ENCODE data around the gene CEP44.

The CEP44 gene

GRCh38 chr4:174318829-174319764 lies 35.4 kb downstream of the CEP44 start:
- TF ChIP-seq CTCF (IDR thresholded peaks at IDR 0.05; ENCODE audit: low read depth, low read length, missing control alignments), result peak; percentile 41
- H3K4me3 ChIP-seq (replicated peaks; ENCODE audit: low read depth, low read length), result no peak overlapping the region
- DNase-seq (ENCODE audit: extremely low read depth, low read depth), result no peak

- no peak for DNase-seq (ENCODE audit: extremely low read depth, low read depth)
- H3K4me3 ChIP-seq (replicated peaks; ENCODE audit: low read depth, low read length), result no peak overlapping the region
- no peak for TF ChIP-seq CTCF (IDR thresholded peaks at IDR 0.05; ENCODE audit: low read depth, low read length, missing control alignments)
These were observed 36.9 kb downstream of the CEP44 start for GRCh38 chr4:174320494-174321199.

DNA sequence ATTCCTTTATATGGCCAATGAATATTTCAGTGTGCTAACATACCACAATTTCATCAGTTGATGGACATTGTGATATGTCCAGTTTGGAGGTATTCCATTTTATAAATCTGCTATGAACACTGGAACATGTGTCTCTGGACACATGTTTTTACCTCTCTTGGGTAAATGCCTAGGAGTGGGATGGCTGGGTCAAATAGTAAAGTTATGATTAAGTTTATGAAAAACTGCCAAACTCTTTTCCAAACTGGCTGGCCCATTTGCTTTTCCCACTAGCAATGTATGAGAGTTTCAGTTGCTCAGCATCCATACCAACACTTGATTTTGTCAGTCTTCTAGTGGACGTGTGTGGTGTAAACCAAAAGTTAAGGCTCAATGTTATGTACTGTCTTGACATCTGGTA lies 40.5 kb downstream of the CEP44 start:
- TF ChIP-seq CTCF (IDR thresholded peaks at IDR 0.05; ENCODE audit: low read depth, low read length, missing control alignments), result no peak
- DNase-seq (ENCODE audit: extremely low read depth, low read depth), result no peak
- H3K4me3 ChIP-seq (replicated peaks; ENCODE audit: low read depth, low read length), result no peak overlapping the region

GRCh38 chr4:174324725-174325124 lies 41.0 kb downstream of the CEP44 start:
- DNase-seq (ENCODE audit: extremely low read depth, low read depth), result no peak
- H3K4me3 ChIP-seq (replicated peaks; ENCODE audit: low read depth, low read length), result no peak overlapping the region
- no peak for TF ChIP-seq CTCF (IDR thresholded peaks at IDR 0.05; ENCODE audit: low read depth, low read length, missing control alignments)

DNA sequence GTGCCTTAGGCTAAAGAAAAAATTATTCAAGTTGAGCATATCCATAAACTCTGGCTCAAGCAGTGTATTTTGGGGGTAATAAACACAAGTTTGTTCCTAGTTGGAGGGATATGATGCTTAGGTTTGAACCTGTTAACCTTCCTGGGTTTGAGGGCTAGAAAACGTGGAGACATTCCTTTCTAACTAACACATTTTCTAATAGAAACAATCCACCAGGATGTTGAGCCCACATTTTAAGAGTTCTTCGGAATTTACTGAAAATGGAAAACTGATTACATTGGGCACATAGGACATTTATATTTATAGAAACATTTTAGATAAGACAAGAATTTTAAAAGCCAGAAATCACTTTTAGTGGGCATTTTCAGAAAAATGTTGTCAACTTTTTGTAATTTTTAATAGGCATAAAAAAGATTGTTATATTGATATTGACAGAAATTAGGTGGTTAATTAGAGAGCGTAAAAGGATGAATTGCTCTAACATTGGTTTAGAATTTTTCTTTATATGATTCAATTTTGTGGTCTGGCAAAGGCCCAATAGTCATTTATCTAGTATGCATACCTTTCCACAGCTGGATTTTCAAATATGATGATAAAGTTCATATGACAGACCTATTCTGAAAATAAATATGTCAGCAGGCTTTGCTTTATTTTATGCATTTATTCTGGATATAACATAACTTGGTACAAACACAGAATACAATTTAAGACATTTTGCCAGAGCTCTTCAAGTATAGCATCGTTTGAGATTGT lies 49.2 kb downstream of the CEP44 start:
- DNase-seq (ENCODE audit: extremely low read depth, low read depth), result no peak
- no peak for TF ChIP-seq CTCF (IDR thresholded peaks at IDR 0.05; ENCODE audit: low read depth, low read length, missing control alignments)
- H3K4me3 ChIP-seq (replicated peaks; ENCODE audit: low read depth, low read length), result no peak overlapping the region

- H3K4me3 ChIP-seq (replicated peaks; ENCODE audit: low read depth, low read length), result no peak overlapping the region
- TF ChIP-seq CTCF (IDR thresholded peaks at IDR 0.05; ENCODE audit: low read depth, low read length, missing control alignments), result no peak
- no peak for DNase-seq (ENCODE audit: extremely low read depth, low read depth)
These were observed 50.9 kb downstream of the CEP44 start for GRCh38 chr4:174334628-174335027.
